Measurements from ENCODE around the gene FLG2. TPM values are rescaled to one million over a fixed set of nuclear protein-coding genes. Genes with fewer than 3 reads are reported as not detected.

The FLG2 gene
- total RNA-seq, result under 1 TPM in 1 of 2 experiments, not detected in 1; 0.03 TPM

GRCh38 chr1:152359906-152360305 lies at the start of gene FLG2:
FLG2 (minus strand) TSS chr1:152360006; CDS start chr1:152358884, 1,122 bp downstream.
- no peak for DNase-seq
- ChIA-PET CTCF (interaction anchor here (0.7 to 1.3 kb wide), 2 partner anchors 12 to 99 kb away, joined by 3 to 4 read pairs; no protein-coding TSS in a partner anchor), POLR2A (no interaction called here)
- Mint-ChIP-seq H3K4me1 (no peaks in the 10 kb centered on the region), H3K27me3 (no peaks in the 10 kb centered on the region), H3K4me3 (no peak within 1 kb of the TSS), H3K36me3 (ENCODE audit: low read depth) (no peaks in the 10 kb centered on the region), H3K9me3 (peaks cover 4% of the 10 kb centered on the region), H3K27ac (no peak within 1 kb of the TSS)

- Mint-ChIP-seq H3K9me3 (no peaks in the 10 kb centered on the region), H3K4me3 (no peak overlapping the region), H3K36me3 (ENCODE audit: low read depth) (no peaks in the 10 kb centered on the region), H3K27ac (no peak overlapping the region), H3K27me3 (peaks cover 4% of the 10 kb centered on the region), H3K4me1 (no peaks in the 10 kb centered on the region)
- no peak for DNase-seq
- CTCF ChIA-PET, result interaction anchor here (0.9 kb wide), 1 partner anchor 32 kb away, joined by 3 read pairs; no protein-coding TSS in a partner anchor
- POLR2A ChIA-PET, result no interaction called here
These were observed 48.9 kb upstream of the FLG2 start for GRCh38 chr1:152408664-152409063.

GRCh38 chr1:152398812-152399698 lies 39.2 kb upstream of the FLG2 start:
- CTCF ChIA-PET, result interaction anchor here (0.7 to 1.7 kb wide), 5 partner anchors 10 to 60 kb away, joined by 3 to 29 read pairs (median 4); no protein-coding TSS in a partner anchor
- POLR2A ChIA-PET, result interaction anchor here (1.0 kb wide), 1 partner anchor 59 kb away, joined by 3 read pairs; no protein-coding TSS in a partner anchor

GRCh38 chr1:152397474-152397873 lies 37.7 kb upstream of the FLG2 start:
- Mint-ChIP-seq H3K4me1 (peaks cover 8% of the 10 kb centered on the region), H3K27me3 (peaks cover 2% of the 10 kb centered on the region), H3K4me3 (no peak overlapping the region), H3K9me3 (no peaks in the 10 kb centered on the region), H3K27ac (no peak overlapping the region), H3K36me3 (ENCODE audit: low read depth) (no peaks in the 10 kb centered on the region)
- DNase-seq, result no peak
- ChIA-PET POLR2A (no interaction called here), CTCF (interaction anchor here (0.8 to 2.0 kb wide), 4 partner anchors 9 to 62 kb away, joined by 3 to 6 read pairs (median 3); no protein-coding TSS in a partner anchor)

More at GRCh38 chr1:152398812-152399698, 39.2 kb upstream of the FLG2 start:
- no peaks in the 10 kb centered on the region for H3K9me3 Mint-ChIP-seq
- H3K4me1 Mint-ChIP-seq, result no peaks in the 10 kb centered on the region
- H3K27me3 Mint-ChIP-seq, result peaks cover 2% of the 10 kb centered on the region
- H3K4me3 Mint-ChIP-seq, result no peak overlapping the region
- H3K27ac Mint-ChIP-seq, result no peak overlapping the region
- DNase-seq, result no peak
- H3K36me3 Mint-ChIP-seq (ENCODE audit: low read depth), result no peaks in the 10 kb centered on the region

- H3K27ac Mint-ChIP-seq, result no peak overlapping the region
- DNase-seq, result no peak
- ChIA-PET CTCF (no interaction called here), POLR2A (no interaction called here)
- no peaks in the 10 kb centered on the region for H3K9me3 Mint-ChIP-seq
- no peak overlapping the region for H3K4me3 Mint-ChIP-seq
- peaks cover 13% of the 10 kb centered on the region for H3K27me3 Mint-ChIP-seq
- H3K36me3 Mint-ChIP-seq (ENCODE audit: low read depth), result no peaks in the 10 kb centered on the region
- H3K4me1 Mint-ChIP-seq, result peaks cover 11% of the 10 kb centered on the region
These were observed 34.3 kb upstream of the FLG2 start for GRCh38 chr1:152394151-152394550.

GRCh38 chr1:152392909-152393308 lies 33.1 kb upstream of the FLG2 start:
- H3K4me1 Mint-ChIP-seq, result peaks cover 11% of the 10 kb centered on the region

GRCh38 chr1:152388889-152389288 lies 29.1 kb upstream of the FLG2 start:
- Mint-ChIP-seq H3K4me3 (no peak overlapping the region), H3K27ac (no peak overlapping the region), H3K36me3 (ENCODE audit: low read depth) (no peaks in the 10 kb centered on the region), H3K27me3 (peaks cover 13% of the 10 kb centered on the region), H3K9me3 (no peaks in the 10 kb centered on the region), H3K4me1 (peaks cover 11% of the 10 kb centered on the region)
- ChIA-PET CTCF (interaction anchor here (1.0 kb wide), 1 partner anchor 10 kb away, joined by 3 read pairs; no protein-coding TSS in a partner anchor), POLR2A (no interaction called here)
- DNase-seq, result no peak

More at GRCh38 chr1:152392909-152393308, 33.1 kb upstream of the FLG2 start:
- DNase-seq, result no peak
- POLR2A ChIA-PET, result no interaction called here
- Mint-ChIP-seq H3K27me3 (peaks cover 14% of the 10 kb centered on the region), H3K9me3 (no peaks in the 10 kb centered on the region), H3K36me3 (ENCODE audit: low read depth) (no peaks in the 10 kb centered on the region), H3K4me3 (no peak overlapping the region), H3K27ac (no peak overlapping the region)
- CTCF ChIA-PET, result interaction anchor here (0.9 kb wide), 1 partner anchor 45 kb away, joined by 3 read pairs; no protein-coding TSS in a partner anchor

GRCh38 chr1:152386940-152387339 lies 27.1 kb upstream of the FLG2 start:
- Mint-ChIP-seq H3K4me3 (no peak overlapping the region), H3K4me1 (no peaks in the 10 kb centered on the region), H3K27me3 (peaks cover 11% of the 10 kb centered on the region), H3K27ac (no peak overlapping the region), H3K36me3 (ENCODE audit: low read depth) (no peaks in the 10 kb centered on the region), H3K9me3 (no peaks in the 10 kb centered on the region)
- ChIA-PET CTCF (no interaction called here), POLR2A (no interaction called here)
- DNase-seq, result no peak

GRCh38 chr1:152380932-152381331 lies 21.1 kb upstream of the FLG2 start:
- H3K4me3 Mint-ChIP-seq, result no peak overlapping the region
- peaks cover 2% of the 10 kb centered on the region for H3K27me3 Mint-ChIP-seq
- H3K27ac Mint-ChIP-seq, result no peak overlapping the region
- ChIA-PET POLR2A (no interaction called here), CTCF (no interaction called here)
- H3K36me3 Mint-ChIP-seq (ENCODE audit: low read depth), result no peaks in the 10 kb centered on the region
- no peak for DNase-seq
- H3K9me3 Mint-ChIP-seq, result no peaks in the 10 kb centered on the region
- no peaks in the 10 kb centered on the region for H3K4me1 Mint-ChIP-seq

GRCh38 chr1:152374451-152374850 lies 14.6 kb upstream of the FLG2 start:
- H3K4me1 Mint-ChIP-seq, result no peaks in the 10 kb centered on the region
- no peak overlapping the region for H3K4me3 Mint-ChIP-seq
- DNase-seq, result no peak
- POLR2A ChIA-PET, result no interaction called here
- no peaks in the 10 kb centered on the region for H3K36me3 Mint-ChIP-seq (ENCODE audit: low read depth)
- H3K27ac Mint-ChIP-seq, result no peak overlapping the region
- peaks cover 2% of the 10 kb centered on the region for H3K9me3 Mint-ChIP-seq
- H3K27me3 Mint-ChIP-seq, result peaks cover 2% of the 10 kb centered on the region
- CTCF ChIA-PET, result no interaction called here

GRCh38 chr1:152372672-152373071 lies 12.9 kb upstream of the FLG2 start:
- Mint-ChIP-seq H3K9me3 (peaks cover 5% of the 10 kb centered on the region), H3K36me3 (ENCODE audit: low read depth) (no peaks in the 10 kb centered on the region), H3K27me3 (peaks cover 2% of the 10 kb centered on the region), H3K27ac (no peak overlapping the region), H3K4me1 (no peaks in the 10 kb centered on the region), H3K4me3 (no peak overlapping the region)
- ChIA-PET POLR2A (no interaction called here), CTCF (no interaction called here)
- no peak for DNase-seq

- peaks cover 5% of the 10 kb centered on the region for H3K9me3 Mint-ChIP-seq
- POLR2A ChIA-PET, result no interaction called here
- no peak for DNase-seq
- H3K36me3 Mint-ChIP-seq (ENCODE audit: low read depth), result no peaks in the 10 kb centered on the region
- H3K4me1 Mint-ChIP-seq, result no peaks in the 10 kb centered on the region
- peaks cover 2% of the 10 kb centered on the region for H3K27me3 Mint-ChIP-seq
- no peak overlapping the region for H3K4me3 Mint-ChIP-seq
- CTCF ChIA-PET, result no interaction called here
- H3K27ac Mint-ChIP-seq, result no peak overlapping the region
These were observed 7.6 kb upstream of the FLG2 start for GRCh38 chr1:152367436-152367835.

GRCh38 chr1:152356736-152357135 lies 3.1 kb downstream of the FLG2 start:
- Mint-ChIP-seq H3K27me3 (no peaks in the 10 kb centered on the region), H3K4me1 (no peaks in the 10 kb centered on the region), H3K27ac (no peak overlapping the region), H3K4me3 (no peak overlapping the region), H3K36me3 (ENCODE audit: low read depth) (no peaks in the 10 kb centered on the region), H3K9me3 (peaks cover 6% of the 10 kb centered on the region)
- POLR2A ChIA-PET, result no interaction called here
- no peak for DNase-seq
- CTCF ChIA-PET, result no interaction called here

GRCh38 chr1:152349611-152350010 lies 10.2 kb downstream of the FLG2 start:
- CTCF ChIA-PET, result no interaction called here
- Mint-ChIP-seq H3K4me3 (no peak overlapping the region), H3K4me1 (no peaks in the 10 kb centered on the region), H3K36me3 (ENCODE audit: low read depth) (no peaks in the 10 kb centered on the region), H3K9me3 (no peaks in the 10 kb centered on the region), H3K27ac (no peak overlapping the region), H3K27me3 (peaks cover 12% of the 10 kb centered on the region)
- POLR2A ChIA-PET, result no interaction called here
- no peak for DNase-seq

Measured in activated CD4-positive, alpha-beta memory T cell treated with anti-CD3 and anti-CD28 coated beads, Interleukin-2, amount 10 ng/mL, durations not matched to agents 7 days and 5 days (primary cell).